ENCODE measurements around the gene ZNF343.

- no peak for TF ChIP-seq CTCF (IDR thresholded peaks at IDR 0.05)
- TF ChIP-seq POLR2AphosphoS5 (IDR thresholded peaks at IDR 0.05; ENCODE audit: low read depth, low read length): no peak
- no peak for TF ChIP-seq TCF7L2 (IDR thresholded peaks at IDR 0.05; ENCODE audit: low read depth, low read length)
- TF ChIP-seq REST (IDR thresholded peaks at IDR 0.05; ENCODE audit: insufficient read depth in 1 of 2, low read depth in 2 of 2, low read length in 1 of 2): no peak
These were observed 10.5 kb upstream of the ZNF343 start for GRCh38 chr20:2519115-2519809.
